GM18868 (cell line): ENCODE data around the gene ZNF358.

Source experiments
- ATAC-seq: cut with Tn5 transposase; IDR thresholded peaks from one replicate; pipeline ENCODE4 v1.9.1; 2021; ENCODE audit warnings: mild to moderate bottlenecking, moderate library complexity; ENCODE audit not compliant: unreplicated experiment

Gene ZNF358

GRCh38 chr19:7519361-7520130 is 3.6 kb downstream of the ZNF358 start:
- ATAC-seq, result no peak

- ATAC-seq, result no peak
Measured at GRCh38 chr19:7520131-7521051, 4.5 kb downstream of the ZNF358 start.

GRCh38 chr19:7521551-7522071 is 5.7 kb downstream of the ZNF358 start:
- no peak for ATAC-seq

- peak; percentile 80 for ATAC-seq
Measured at GRCh38 chr19:7522072-7522922, 6.4 kb downstream of the ZNF358 start, which contains the start of gene MCOLN1. Gene MCOLN1, plus strand, starts transcription at chr19:7522624. Its CDS starts 127 bp downstream, at chr19:7522751.

GRCh38 chr19:7522923-7523667 is 7.2 kb downstream of the ZNF358 start:
- ATAC-seq, result no peak

- no peak for ATAC-seq
Measured at GRCh38 chr19:7524523-7524922, 8.6 kb downstream of the ZNF358 start.

GRCh38 chr19:7524992-7525739 is 9.3 kb downstream of the ZNF358 start:
- ATAC-seq, result no peak

GRCh38 chr19:7526059-7526929 is 10.4 kb downstream of the ZNF358 start:
- no peak for ATAC-seq

GRCh38 chr19:7527516-7528191 is 11.8 kb downstream of the ZNF358 start:
- no peak for ATAC-seq

GRCh38 chr19:7528192-7528519 is 12.3 kb downstream of the ZNF358 start:
- ATAC-seq, result no peak

- ATAC-seq, result no peak
Measured at GRCh38 chr19:7528522-7529245, 12.8 kb downstream of the ZNF358 start.

GRCh38 chr19:7529246-7529600 is 13.3 kb downstream of the ZNF358 start:
- no peak for ATAC-seq

- ATAC-seq, result no peak
Measured at GRCh38 chr19:7529610-7530490, 13.9 kb downstream of the ZNF358 start.

- ATAC-seq, result no peak
Measured at GRCh38 chr19:7533281-7533885, 17.5 kb downstream of the ZNF358 start.

GRCh38 chr19:7533925-7534480 is 18.1 kb downstream of the ZNF358 start:
- no peak for ATAC-seq
